GM19328 (cell line): Measurements from ENCODE around the gene CLDN6.

Source experiments
- ATAC-seq: cut with Tn5 transposase; IDR thresholded peaks from one replicate; pipeline ENCODE4 v1.9.1; 2021; ENCODE audit warnings: mild to moderate bottlenecking, moderate library complexity; ENCODE audit not compliant: unreplicated experiment

Gene CLDN6

GRCh38 chr16:2974319-2975056, 43.5 kb downstream of the CLDN6 start:
- no peak for ATAC-seq

- no peak for ATAC-seq
Measured at GRCh38 chr16:2973605-2974318, 44.2 kb downstream of the CLDN6 start.

- no peak for ATAC-seq
Measured at GRCh38 chr16:2973093-2973492, 44.9 kb downstream of the CLDN6 start.

- no peak for ATAC-seq
Measured at GRCh38 chr16:2971985-2972784, 45.8 kb downstream of the CLDN6 start.

GRCh38 chr16:2971134-2971984, 46.6 kb downstream of the CLDN6 start:
- ATAC-seq, result no peak

- no peak for ATAC-seq
Measured at GRCh38 chr16:2970563-2970962, 47.4 kb downstream of the CLDN6 start.

GRCh38 chr16:2969545-2970521, 48.1 kb downstream of the CLDN6 start:
- ATAC-seq, result peak; percentile 6

GRCh38 chr16:2968738-2969544, 49.0 kb downstream of the CLDN6 start, which contains the start of gene PAQR4:
TSS of gene PAQR4 (plus strand) at chr16:2969348. CDS start at chr16:2969675, 327 bp downstream.
- peak; percentile 69 for ATAC-seq

- no peak for ATAC-seq
Measured at GRCh38 chr16:2968368-2968737, 49.6 kb downstream of the CLDN6 start.

GRCh38 chr16:2967721-2968161, 50.2 kb downstream of the CLDN6 start:
- ATAC-seq, result no peak

- no peak for ATAC-seq
Measured at GRCh38 chr16:2967211-2967631, 50.8 kb downstream of the CLDN6 start.

GRCh38 chr16:2966808-2967191, 51.2 kb downstream of the CLDN6 start:
- ATAC-seq, result no peak

GRCh38 chr16:2966043-2966807, 51.8 kb downstream of the CLDN6 start:
- no peak for ATAC-seq
